ENCODE results near the gene TIMP3. TPM values are rescaled to one million over a fixed set of nuclear protein-coding genes. Genes with fewer than 3 reads are reported as not detected.

TIMP3 gene
- total RNA-seq, 2 donors from 2014 or later = 149 to 280 TPM

GRCh38 chr22:32781695-32782094 is 19.8 kb upstream of the TIMP3 start:
- H3K36me3 ChIP-seq (replicated peaks in 1 of 2; ENCODE audit: insufficient read depth in 1 of 2, low read depth in 2 of 2) = no peaks in the 10 kb centered on the region
- no peaks in the 10 kb centered on the region for H3K9me3 ChIP-seq
- ATAC-seq (no peak), DNase-seq (no peak)
- H3K4me1 ChIP-seq = peaks cover 22% of the 10 kb centered on the region
- no peak for TF ChIP-seq POLR2A (IDR thresholded peaks at IDR 0.05)
- TF ChIP-seq, protein P1, sequence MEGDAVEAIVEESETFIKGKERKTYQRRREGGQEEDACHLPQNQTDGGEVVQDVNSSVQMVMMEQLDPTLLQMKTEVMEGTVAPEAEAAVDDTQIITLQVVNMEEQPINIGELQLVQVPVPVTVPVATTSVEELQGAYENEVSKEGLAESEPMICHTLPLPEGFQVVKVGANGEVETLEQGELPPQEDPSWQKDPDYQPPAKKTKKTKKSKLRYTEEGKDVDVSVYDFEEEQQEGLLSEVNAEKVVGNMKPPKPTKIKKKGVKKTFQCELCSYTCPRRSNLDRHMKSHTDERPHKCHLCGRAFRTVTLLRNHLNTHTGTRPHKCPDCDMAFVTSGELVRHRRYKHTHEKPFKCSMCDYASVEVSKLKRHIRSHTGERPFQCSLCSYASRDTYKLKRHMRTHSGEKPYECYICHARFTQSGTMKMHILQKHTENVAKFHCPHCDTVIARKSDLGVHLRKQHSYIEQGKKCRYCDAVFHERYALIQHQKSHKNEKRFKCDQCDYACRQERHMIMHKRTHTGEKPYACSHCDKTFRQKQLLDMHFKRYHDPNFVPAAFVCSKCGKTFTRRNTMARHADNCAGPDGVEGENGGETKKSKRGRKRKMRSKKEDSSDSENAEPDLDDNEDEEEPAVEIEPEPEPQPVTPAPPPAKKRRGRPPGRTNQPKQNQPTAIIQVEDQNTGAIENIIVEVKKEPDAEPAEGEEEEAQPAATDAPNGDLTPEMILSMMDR (IDR thresholded peaks at IDR 0.05) = no peak
- WGBS, 2 donors = 91 to 94% methylated on average over 1 of the region's 1 CpG
- H3K4me3 ChIP-seq = no peak overlapping the region
- no peak overlapping the region for H3K27ac ChIP-seq
- no peaks in the 10 kb centered on the region for H3K27me3 ChIP-seq
- intact Hi-C loops (cut with DNase I) = no loop called here

DNA sequence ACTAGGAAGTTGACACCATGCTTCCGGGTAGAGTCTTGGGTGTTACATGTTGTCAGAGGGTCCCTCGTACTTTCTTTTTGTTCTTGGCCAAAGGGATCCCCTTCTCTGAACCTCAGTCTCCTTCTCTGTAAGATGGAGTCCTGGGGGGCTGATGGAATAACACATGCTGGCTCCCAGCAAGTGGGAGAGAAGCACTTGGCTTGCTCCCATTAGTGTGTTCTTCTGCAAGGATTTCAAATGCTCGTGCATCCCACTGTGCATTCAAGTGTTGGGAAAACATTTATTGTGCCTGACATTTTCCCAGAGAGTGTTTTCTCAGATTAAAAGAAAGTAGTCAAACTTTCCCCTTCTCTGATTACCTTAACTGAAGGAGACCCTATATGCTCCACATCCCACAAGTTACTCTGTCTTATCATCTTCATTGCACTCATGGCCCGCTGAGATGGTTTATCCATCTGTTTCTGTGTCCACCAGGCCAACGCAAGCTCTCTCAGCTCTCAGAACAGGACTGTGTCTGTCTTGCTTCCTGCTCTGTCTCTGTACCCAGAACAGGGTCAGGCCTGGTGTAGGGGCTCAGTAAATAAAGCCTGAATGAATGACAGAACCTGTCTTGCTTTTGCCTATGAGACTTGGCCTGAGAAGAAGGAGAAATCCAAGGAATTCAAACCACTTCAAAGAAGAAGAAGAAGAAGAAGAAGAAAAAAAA is 16.0 kb upstream of the TIMP3 start:
- DNase-seq (no peak), ATAC-seq (no peak)
- Histone ChIP-seq H3K4me3 (no peak overlapping the region), H3K36me3 (replicated peaks in 1 of 2; ENCODE audit: insufficient read depth in 1 of 2, low read depth in 2 of 2) (no peaks in the 10 kb centered on the region), H3K4me1 (peaks cover 12% of the 10 kb centered on the region), H3K9me3 (no peaks in the 10 kb centered on the region), H3K27ac (no peak overlapping the region), H3K27me3 (no peaks in the 10 kb centered on the region)
- no peak for TF ChIP-seq POLR2A (IDR thresholded peaks at IDR 0.05)
- TF ChIP-seq, protein P1 (IDR thresholded peaks at IDR 0.05) = no peak
- 58 to 70% methylated on average over 5 of the region's 5 CpGs for WGBS, 2 donors
- intact Hi-C loops (cut with DNase I) = no loop called here

DNA sequence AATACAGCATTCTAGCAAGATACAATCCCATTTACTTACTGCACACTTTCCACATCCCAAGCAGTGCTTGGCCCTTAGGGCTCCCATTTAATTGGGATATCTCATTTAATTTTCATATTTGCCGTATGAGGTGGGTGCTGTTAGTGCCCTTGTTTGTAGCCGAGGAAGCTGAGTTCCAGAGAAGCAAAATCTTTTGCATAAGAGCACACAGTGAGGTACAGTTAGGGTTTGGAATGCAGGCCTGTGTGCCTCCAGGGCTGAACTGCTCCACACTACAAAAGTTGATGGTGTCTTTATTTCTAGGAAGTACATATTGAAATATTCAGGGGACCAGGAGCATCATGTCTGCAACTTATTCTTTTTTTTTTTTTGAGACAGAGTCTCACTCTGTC is 15.5 kb upstream of the TIMP3 start:
- H3K27ac ChIP-seq = no peak overlapping the region
- no peak for TF ChIP-seq POLR2A (IDR thresholded peaks at IDR 0.05)
- TF ChIP-seq, protein P1 (IDR thresholded peaks at IDR 0.05) = no peak
- no peaks in the 10 kb centered on the region for H3K9me3 ChIP-seq
- no peak overlapping the region for H3K4me3 ChIP-seq
- DNase-seq (no peak), ATAC-seq (no peak)
- no peaks in the 10 kb centered on the region for H3K36me3 ChIP-seq (replicated peaks in 1 of 2; ENCODE audit: insufficient read depth in 1 of 2, low read depth in 2 of 2)
- H3K27me3 ChIP-seq = no peaks in the 10 kb centered on the region
- intact Hi-C loops (cut with DNase I) = no loop called here
- peaks cover 10% of the 10 kb centered on the region for H3K4me1 ChIP-seq
- 82 to 92% methylated on average over 2 of the region's 2 CpGs for WGBS, 2 donors

DNA sequence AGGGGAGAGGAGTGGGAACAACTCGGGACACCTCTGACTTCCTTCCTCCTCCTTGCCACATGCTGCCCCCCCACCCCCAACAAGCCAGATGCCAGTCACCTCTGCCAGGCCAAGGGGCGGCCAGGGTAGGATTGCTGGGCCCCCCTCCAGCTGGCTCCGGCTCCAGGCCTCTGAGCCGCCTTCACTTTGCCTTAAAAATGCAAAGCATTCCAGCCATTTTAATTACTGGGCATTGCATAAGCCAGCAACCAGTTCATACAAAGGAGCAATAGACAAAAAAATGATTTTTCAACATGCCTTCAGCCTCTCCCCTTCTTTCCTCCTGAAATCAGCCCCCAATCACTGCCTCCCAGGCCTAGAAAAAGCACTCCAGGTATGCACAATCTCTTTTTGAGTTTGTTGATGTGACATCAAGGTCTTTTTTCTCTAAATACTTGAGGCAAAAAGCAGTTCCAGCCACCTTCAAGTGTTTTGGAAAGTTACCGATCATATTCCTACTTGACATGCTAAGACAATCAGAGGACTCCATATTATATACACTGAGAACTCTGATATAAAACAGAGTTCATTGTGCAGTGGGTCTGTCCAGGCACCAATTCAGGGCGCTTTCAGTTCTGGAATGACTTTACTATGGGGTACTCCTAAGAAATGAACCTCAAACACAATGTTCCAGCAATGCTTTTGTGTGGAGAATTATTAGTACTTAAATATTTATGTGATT is 12.4 kb upstream of the TIMP3 start:
- H3K4me1 ChIP-seq = peaks cover 10% of the 10 kb centered on the region
- H3K9me3 ChIP-seq = no peaks in the 10 kb centered on the region
- DNase-seq (peak; percentile 36 to 73 (median 54)), ATAC-seq (peak; percentile 89)
- intact Hi-C loops (cut with DNase I) = no loop called here
- H3K36me3 ChIP-seq (replicated peaks in 1 of 2; ENCODE audit: insufficient read depth in 1 of 2, low read depth in 2 of 2) = no peaks in the 10 kb centered on the region
- 53 to 55% methylated on average over 4 to 6 of the region's 6 CpGs for whole genome bisulfite sequencing, 2 donors
- H3K27ac ChIP-seq = peak overlapping the region; percentile 39 to 68 (median 56)
- no peak for TF ChIP-seq POLR2A (IDR thresholded peaks at IDR 0.05)
- TF ChIP-seq, protein P1 (IDR thresholded peaks at IDR 0.05) = no peak
- no peaks in the 10 kb centered on the region for H3K27me3 ChIP-seq
- no peak overlapping the region for H3K4me3 ChIP-seq

Data from body of pancreas (tissue), 4 donors.